ENCODE measurements around the gene CACNB3.

Gene CACNB3

DNA sequence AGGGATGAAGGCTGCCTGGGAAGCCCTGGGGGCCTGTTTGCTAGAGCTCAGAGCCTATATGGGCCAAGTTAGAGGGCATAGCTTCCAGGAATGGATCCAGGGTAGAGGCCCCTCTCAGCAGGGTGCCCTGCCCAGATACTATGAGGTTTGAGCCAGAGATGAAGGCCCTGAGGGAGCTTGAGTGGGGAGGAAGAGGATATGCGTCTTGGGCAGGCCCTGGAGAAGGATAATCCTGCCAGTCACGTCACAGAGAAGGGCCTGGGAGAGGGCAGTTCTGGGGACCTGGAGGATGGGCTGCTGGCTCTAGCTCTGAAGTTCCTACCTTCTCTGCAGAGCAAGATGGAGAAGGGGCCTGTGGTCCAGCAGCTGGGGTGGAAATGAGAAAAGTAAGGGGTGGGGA is 5.9 kb upstream of the CACNB3 start:
- peaks cover 33% of the 10 kb centered on the region for H3K4me1 ChIP-seq (ENCODE audit: control insufficient read depth, insufficient read depth, low read depth, low read length)

GRCh38 chr12:48813465-48814261 is 4.6 kb upstream of the CACNB3 start:
- H3K4me2 ChIP-seq (ENCODE audit: low read length, poor library complexity, severe bottlenecking): peak overlapping the region; percentile 94
- H3K4ac ChIP-seq (ENCODE audit: low read depth in 1 of 2, low read length in 2 of 2): peak overlapping the region; percentile 54 to 87
- H3K9me3 ChIP-seq (ENCODE audit: control insufficient read depth, low read length): no peaks in the 10 kb centered on the region
- peaks cover 25% of the 10 kb centered on the region for H3K79me1 ChIP-seq (replicated peaks; ENCODE audit: low read length, poor library complexity, severe bottlenecking)
- peak; percentile 64 for DNase-seq
- no peak overlapping the region for H2BK5ac ChIP-seq (ENCODE audit: low read depth, low read length, poor library complexity, severe bottlenecking)
- peak overlapping the region; percentile 90 for H2BK15ac ChIP-seq (ENCODE audit: low read depth, poor library complexity, severe bottlenecking)
- no peaks in the 10 kb centered on the region for H3K36me3 ChIP-seq (ENCODE audit: control insufficient read depth in 1 of 2, insufficient read depth in 2 of 2, low read depth in 1 of 2, low read length in 2 of 2)
- peaks cover 39% of the 10 kb centered on the region for H3K4me1 ChIP-seq (ENCODE audit: control insufficient read depth, insufficient read depth, low read depth, low read length)
- H3K23ac ChIP-seq (ENCODE audit: low read length in 2 of 2): peak overlapping the region in 1 of 2 experiments; percentile 43
- no peak overlapping the region for H2AFZ ChIP-seq (ENCODE audit: low read depth, low read length)
- H2AK5ac ChIP-seq (ENCODE audit: low read length, severe bottlenecking): no peak overlapping the region
- H3K4me3 ChIP-seq (ENCODE audit: insufficient read depth in 1 of 2, low read depth in 1 of 2, low read length in 2 of 2): peak overlapping the region; percentile 75 to 90
- peak overlapping the region; percentile 9 to 17 for H2BK12ac ChIP-seq (ENCODE audit: low read length in 2 of 2)
- peak overlapping the region; percentile 96 for H3K9ac ChIP-seq (ENCODE audit: low read length)
- H4K91ac ChIP-seq (ENCODE audit: low read length): peak overlapping the region; percentile 96
- H2BK120ac ChIP-seq (ENCODE audit: low read depth, low read length): peak overlapping the region; percentile 71
- H3K14ac ChIP-seq (ENCODE audit: low read length in 2 of 2): peak overlapping the region in 1 of 2 experiments; percentile 95
- H3K27me3 ChIP-seq (ENCODE audit: control insufficient read depth in 1 of 2, insufficient read depth in 1 of 2, low read length in 2 of 2): no peaks in the 10 kb centered on the region
- 11% methylated on average over 12 of the region's 18 CpGs for WGBS
- H3K27ac ChIP-seq (ENCODE audit: low read length, poor library complexity, severe bottlenecking): no peak overlapping the region
- peak overlapping the region; percentile 87 to 96 for H3K18ac ChIP-seq (ENCODE audit: low read depth in 1 of 2, low read length in 2 of 2)
- H4K8ac ChIP-seq (ENCODE audit: low read length): peak overlapping the region; percentile 100

More for the DNA sequence above, 5.9 kb upstream of the CACNB3 start:
- H3K36me3 ChIP-seq (ENCODE audit: control insufficient read depth in 1 of 2, insufficient read depth in 2 of 2, low read depth in 1 of 2, low read length in 2 of 2): no peaks in the 10 kb centered on the region
- H3K79me1 ChIP-seq (replicated peaks; ENCODE audit: low read length, poor library complexity, severe bottlenecking): peaks cover 17% of the 10 kb centered on the region
- no peak overlapping the region for H3K23ac ChIP-seq (ENCODE audit: low read length in 2 of 2)
- no peak overlapping the region for H3K27ac ChIP-seq (ENCODE audit: low read length, poor library complexity, severe bottlenecking)
- no peak overlapping the region for H2BK5ac ChIP-seq (ENCODE audit: low read depth, low read length, poor library complexity, severe bottlenecking)
- H3K9ac ChIP-seq (ENCODE audit: low read length): peak overlapping the region; percentile 57
- H3K27me3 ChIP-seq (ENCODE audit: control insufficient read depth in 1 of 2, insufficient read depth in 1 of 2, low read length in 2 of 2): no peaks in the 10 kb centered on the region
- peak overlapping the region in 1 of 2 experiments; percentile 5 for H3K4me3 ChIP-seq (ENCODE audit: insufficient read depth in 1 of 2, low read depth in 1 of 2, low read length in 2 of 2)
- no peak overlapping the region for H2BK15ac ChIP-seq (ENCODE audit: low read depth, poor library complexity, severe bottlenecking)
- H2AK5ac ChIP-seq (ENCODE audit: low read length, severe bottlenecking): no peak overlapping the region
- H3K4ac ChIP-seq (ENCODE audit: low read depth in 1 of 2, low read length in 2 of 2): peak overlapping the region; percentile 52 to 66
- H3K14ac ChIP-seq (ENCODE audit: low read length in 2 of 2): no peak overlapping the region
- H2BK120ac ChIP-seq (ENCODE audit: low read depth, low read length): peak overlapping the region; percentile 67
- DNase-seq: peak; percentile 34
- peak overlapping the region; percentile 78 for H4K91ac ChIP-seq (ENCODE audit: low read length)
- H3K9me3 ChIP-seq (ENCODE audit: control insufficient read depth, low read length): no peaks in the 10 kb centered on the region
- no peak overlapping the region for H2AFZ ChIP-seq (ENCODE audit: low read depth, low read length)
- peak overlapping the region; percentile 76 to 84 for H3K18ac ChIP-seq (ENCODE audit: low read depth in 1 of 2, low read length in 2 of 2)
- no peak overlapping the region for H3K4me2 ChIP-seq (ENCODE audit: low read length, poor library complexity, severe bottlenecking)
- H2BK12ac ChIP-seq (ENCODE audit: low read length in 2 of 2): peak overlapping the region; percentile 79 to 88
- 48% methylated on average over 2 of the region's 2 CpGs for WGBS
- H4K8ac ChIP-seq (ENCODE audit: low read length): peak overlapping the region; percentile 84

DNA sequence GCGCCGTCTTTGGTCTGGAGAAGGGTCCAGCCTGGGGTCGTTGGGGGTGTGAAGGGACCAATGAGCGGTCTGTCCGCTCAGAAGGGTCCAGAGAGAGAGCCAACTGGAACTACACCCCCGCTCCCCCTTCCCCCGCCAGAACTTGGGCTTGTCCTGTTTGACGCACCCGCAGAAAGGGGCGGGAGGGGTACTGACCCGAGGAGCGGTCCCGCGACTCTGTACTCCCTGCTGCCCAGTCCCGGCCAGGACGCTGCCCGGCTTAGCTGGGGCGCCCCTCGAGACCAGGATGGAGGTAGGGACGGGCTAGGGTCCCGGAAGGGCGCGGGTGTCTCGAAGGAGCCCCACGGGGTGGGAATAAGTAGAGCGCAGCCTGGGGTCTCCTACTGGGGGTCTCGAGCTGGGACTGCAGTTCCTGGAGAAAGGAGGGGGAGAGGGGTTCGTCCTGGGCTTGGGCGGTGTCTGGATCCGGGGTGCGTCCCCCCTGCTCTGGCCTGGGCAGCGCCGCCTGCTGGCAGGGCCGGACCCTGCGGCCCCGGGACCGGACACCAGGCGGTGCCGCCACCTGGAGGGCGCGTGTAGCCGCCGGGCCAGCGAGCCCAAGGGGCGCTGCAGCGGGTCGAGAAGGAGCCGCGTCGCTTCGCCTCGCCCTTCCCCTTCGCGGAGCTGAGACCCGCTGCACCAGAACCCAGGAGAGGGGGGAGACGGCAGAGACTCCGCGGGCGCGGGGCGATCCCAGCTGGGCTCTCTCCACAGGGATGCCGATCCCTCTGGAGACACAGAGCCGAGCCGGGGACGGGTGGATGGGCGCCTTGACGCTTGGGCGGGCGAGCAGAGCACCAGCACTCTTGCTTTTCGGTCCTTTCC is 3.8 kb upstream of the CACNB3 start:
- peak overlapping the region; percentile 90 for H2AFZ ChIP-seq (ENCODE audit: low read depth, low read length)
- peak overlapping the region; percentile 81 for H2BK120ac ChIP-seq (ENCODE audit: low read depth, low read length)
- peak overlapping the region; percentile 92 for H2BK15ac ChIP-seq (ENCODE audit: low read depth, poor library complexity, severe bottlenecking)
- no peaks in the 10 kb centered on the region for H3K27me3 ChIP-seq (ENCODE audit: control insufficient read depth in 1 of 2, insufficient read depth in 1 of 2, low read length in 2 of 2)
- WGBS: under 1% methylated on average over 55 of the region's 70 CpGs
- H3K4ac ChIP-seq (ENCODE audit: low read depth in 1 of 2, low read length in 2 of 2): peak overlapping the region; percentile 95 to 98
- no peak overlapping the region for H2AK5ac ChIP-seq (ENCODE audit: low read length, severe bottlenecking)
- H3K4me1 ChIP-seq (ENCODE audit: control insufficient read depth, insufficient read depth, low read depth, low read length): peaks cover 46% of the 10 kb centered on the region
- H3K4me3 ChIP-seq (ENCODE audit: insufficient read depth in 1 of 2, low read depth in 1 of 2, low read length in 2 of 2): peak overlapping the region; percentile 75 to 90
- peak overlapping the region; percentile 54 to 81 for H3K23ac ChIP-seq (ENCODE audit: low read length in 2 of 2)
- H3K79me1 ChIP-seq (replicated peaks; ENCODE audit: low read length, poor library complexity, severe bottlenecking): peaks cover 31% of the 10 kb centered on the region
- peak overlapping the region; percentile 23 to 83 for H2BK12ac ChIP-seq (ENCODE audit: low read length in 2 of 2)
- H2BK5ac ChIP-seq (ENCODE audit: low read depth, low read length, poor library complexity, severe bottlenecking): peak overlapping the region; percentile 57
- peak overlapping the region; percentile 96 for H4K91ac ChIP-seq (ENCODE audit: low read length)
- H3K4me2 ChIP-seq (ENCODE audit: low read length, poor library complexity, severe bottlenecking): peak overlapping the region; percentile 94
- no peaks in the 10 kb centered on the region for H3K36me3 ChIP-seq (ENCODE audit: control insufficient read depth in 1 of 2, insufficient read depth in 2 of 2, low read depth in 1 of 2, low read length in 2 of 2)
- H3K27ac ChIP-seq (ENCODE audit: low read length, poor library complexity, severe bottlenecking): peak overlapping the region; percentile 54
- peak overlapping the region; percentile 96 for H3K9ac ChIP-seq (ENCODE audit: low read length)
- H3K14ac ChIP-seq (ENCODE audit: low read length in 2 of 2): peak overlapping the region in 1 of 2 experiments; percentile 99
- DNase-seq: peak; percentile 83
- peak overlapping the region; percentile 100 for H4K8ac ChIP-seq (ENCODE audit: low read length)
- no peaks in the 10 kb centered on the region for H3K9me3 ChIP-seq (ENCODE audit: control insufficient read depth, low read length)
- H3K18ac ChIP-seq (ENCODE audit: low read depth in 1 of 2, low read length in 2 of 2): peak overlapping the region; percentile 98 to 99
